PFSK-1 (cell line): Measurements from ENCODE around the gene OR10J1.

ENCODE experiments used
- FOXP2 ChIP-seq: optimal IDR thresholded peaks from 2 replicates; pipeline ENCODE3; 2011; ENCODE audit warnings: borderline replicate concordance, control low read depth, inconsistent platforms; ENCODE audit not compliant: insufficient read depth; ENCODE audit errors: extremely low read length, extremely low read depth
- POLR2AphosphoS5 ChIP-seq: IDR thresholded peaks from 2 replicates; pipeline ENCODE4 v1.6.1; 2012; ENCODE audit warnings: low read depth, mild to moderate bottlenecking, control low read depth, low read length, moderate library complexity
- SIN3A ChIP-seq: IDR thresholded peaks from 2 replicates; pipeline ENCODE4 v1.6.1; 2012; ENCODE audit warnings: mild to moderate bottlenecking, low read length, moderate library complexity, borderline replicate concordance; ENCODE audit not compliant: insufficient read depth
- TAF1 ChIP-seq: IDR thresholded peaks from 2 replicates; pipeline ENCODE4 v1.6.1; 2012; ENCODE audit warnings: low read length, control low read depth, borderline replicate concordance; ENCODE audit not compliant: insufficient read depth
- TF ChIP-seq, protein P1 (sequence below), 2 experiments: IDR thresholded peaks; 2 replicates each; pipeline versions ENCODE4 v1.6.1 to v1.8.0; 2011 to 2012; ENCODE audit warnings: low read depth in 2 of 2, low read length in 2 of 2, control low read depth in 1 of 2, inconsistent platforms in 1 of 2, mild to moderate bottlenecking in 1 of 2, moderate library complexity in 1 of 2; ENCODE audit not compliant: insufficient read depth in 1 of 2

Gene OR10J1

GRCh38 chr1:159430985-159431384 is 8.5 kb upstream of the OR10J1 start:
- TF ChIP-seq POLR2AphosphoS5 (no peak), SIN3A (no peak), FOXP2 (no peak), TAF1 (no peak)
- TF ChIP-seq, protein P1, sequence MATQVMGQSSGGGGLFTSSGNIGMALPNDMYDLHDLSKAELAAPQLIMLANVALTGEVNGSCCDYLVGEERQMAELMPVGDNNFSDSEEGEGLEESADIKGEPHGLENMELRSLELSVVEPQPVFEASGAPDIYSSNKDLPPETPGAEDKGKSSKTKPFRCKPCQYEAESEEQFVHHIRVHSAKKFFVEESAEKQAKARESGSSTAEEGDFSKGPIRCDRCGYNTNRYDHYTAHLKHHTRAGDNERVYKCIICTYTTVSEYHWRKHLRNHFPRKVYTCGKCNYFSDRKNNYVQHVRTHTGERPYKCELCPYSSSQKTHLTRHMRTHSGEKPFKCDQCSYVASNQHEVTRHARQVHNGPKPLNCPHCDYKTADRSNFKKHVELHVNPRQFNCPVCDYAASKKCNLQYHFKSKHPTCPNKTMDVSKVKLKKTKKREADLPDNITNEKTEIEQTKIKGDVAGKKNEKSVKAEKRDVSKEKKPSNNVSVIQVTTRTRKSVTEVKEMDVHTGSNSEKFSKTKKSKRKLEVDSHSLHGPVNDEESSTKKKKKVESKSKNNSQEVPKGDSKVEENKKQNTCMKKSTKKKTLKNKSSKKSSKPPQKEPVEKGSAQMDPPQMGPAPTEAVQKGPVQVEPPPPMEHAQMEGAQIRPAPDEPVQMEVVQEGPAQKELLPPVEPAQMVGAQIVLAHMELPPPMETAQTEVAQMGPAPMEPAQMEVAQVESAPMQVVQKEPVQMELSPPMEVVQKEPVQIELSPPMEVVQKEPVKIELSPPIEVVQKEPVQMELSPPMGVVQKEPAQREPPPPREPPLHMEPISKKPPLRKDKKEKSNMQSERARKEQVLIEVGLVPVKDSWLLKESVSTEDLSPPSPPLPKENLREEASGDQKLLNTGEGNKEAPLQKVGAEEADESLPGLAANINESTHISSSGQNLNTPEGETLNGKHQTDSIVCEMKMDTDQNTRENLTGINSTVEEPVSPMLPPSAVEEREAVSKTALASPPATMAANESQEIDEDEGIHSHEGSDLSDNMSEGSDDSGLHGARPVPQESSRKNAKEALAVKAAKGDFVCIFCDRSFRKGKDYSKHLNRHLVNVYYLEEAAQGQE (IDR thresholded peaks at IDR 0.05; ENCODE audit: insufficient read depth in 1 of 2, low read depth in 2 of 2, low read length in 2 of 2) = no peak

GRCh38 chr1:159431904-159432303 is 7.6 kb upstream of the OR10J1 start, which contains the start of gene OR10J4:
Gene OR10J4 (plus strand): TSS chr1:159432204.
- TF ChIP-seq, protein P1 (IDR thresholded peaks at IDR 0.05; ENCODE audit: insufficient read depth in 1 of 2, low read depth in 2 of 2, low read length in 2 of 2) = no peak
- no peak for TF ChIP-seq TAF1
- TF ChIP-seq SIN3A = no peak
- TF ChIP-seq POLR2AphosphoS5 = no peak
- TF ChIP-seq FOXP2 = no peak

DNA sequence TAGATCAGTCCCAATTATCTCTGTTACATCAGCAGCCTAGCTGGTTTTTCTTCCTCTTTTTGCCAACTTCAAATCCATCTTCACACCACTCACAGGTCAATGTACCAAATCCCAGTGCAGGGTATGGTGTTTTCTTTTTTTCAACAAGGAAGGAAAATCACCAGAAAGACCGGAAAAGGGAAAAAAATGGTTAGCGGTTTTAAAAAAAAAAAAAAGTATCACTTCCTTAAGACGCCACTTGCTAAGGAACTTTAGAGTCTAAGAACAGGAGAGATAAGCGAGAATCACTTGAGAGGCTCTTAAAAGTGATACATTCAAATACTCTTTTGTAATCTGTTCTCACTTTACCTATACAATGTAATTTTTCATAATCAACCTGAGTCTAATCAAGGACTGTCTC is 3.1 kb upstream of the OR10J1 start:
- no peak for TF ChIP-seq SIN3A
- TF ChIP-seq POLR2AphosphoS5 = no peak
- TF ChIP-seq TAF1 = no peak

DNA sequence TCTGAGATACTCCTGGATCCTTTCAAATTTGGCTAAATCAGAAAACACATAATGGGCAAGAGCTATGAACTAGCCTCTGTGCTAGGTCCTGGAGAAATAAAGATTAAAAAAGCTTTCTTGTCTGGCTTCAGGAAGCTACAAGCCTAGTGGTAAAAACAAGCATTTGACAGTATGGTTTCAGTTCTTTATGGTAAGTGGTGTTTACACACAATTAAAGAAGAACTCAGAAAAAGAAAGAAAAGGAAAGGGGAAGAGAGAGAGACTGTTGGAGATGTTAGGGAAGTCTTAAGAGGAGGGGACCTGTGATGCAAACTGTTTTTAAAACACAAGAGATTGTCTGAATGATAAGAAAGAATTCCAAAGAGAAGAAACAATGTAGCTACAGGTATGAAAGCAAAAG is 1.8 kb downstream of the OR10J1 start:
- TF ChIP-seq POLR2AphosphoS5 = no peak
- TF ChIP-seq SIN3A = no peak
- TF ChIP-seq, protein P1 (IDR thresholded peaks at IDR 0.05; ENCODE audit: insufficient read depth in 1 of 2, low read depth in 2 of 2, low read length in 2 of 2) = no peak
- TF ChIP-seq FOXP2 = no peak
- TF ChIP-seq TAF1 = no peak

GRCh38 chr1:159442428-159442827 is 2.9 kb downstream of the OR10J1 start:
- TF ChIP-seq SIN3A (no peak), TAF1 (no peak), FOXP2 (no peak), POLR2AphosphoS5 (no peak)
- TF ChIP-seq, protein P1 (IDR thresholded peaks at IDR 0.05; ENCODE audit: insufficient read depth in 1 of 2, low read depth in 2 of 2, low read length in 2 of 2) = no peak
